HG02759 (cell line): ENCODE data around the gene TSTD1.

Experiments used
- ATAC-seq: cut with Tn5 transposase; IDR thresholded peaks from one replicate; pipeline ENCODE4 v1.9.1; 2021; ENCODE audit warnings: mild to moderate bottlenecking, moderate library complexity; ENCODE audit not compliant: unreplicated experiment

TSTD1 gene, protein sequence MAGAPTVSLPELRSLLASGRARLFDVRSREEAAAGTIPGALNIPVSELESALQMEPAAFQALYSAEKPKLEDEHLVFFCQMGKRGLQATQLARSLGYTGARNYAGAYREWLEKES

DNA sequence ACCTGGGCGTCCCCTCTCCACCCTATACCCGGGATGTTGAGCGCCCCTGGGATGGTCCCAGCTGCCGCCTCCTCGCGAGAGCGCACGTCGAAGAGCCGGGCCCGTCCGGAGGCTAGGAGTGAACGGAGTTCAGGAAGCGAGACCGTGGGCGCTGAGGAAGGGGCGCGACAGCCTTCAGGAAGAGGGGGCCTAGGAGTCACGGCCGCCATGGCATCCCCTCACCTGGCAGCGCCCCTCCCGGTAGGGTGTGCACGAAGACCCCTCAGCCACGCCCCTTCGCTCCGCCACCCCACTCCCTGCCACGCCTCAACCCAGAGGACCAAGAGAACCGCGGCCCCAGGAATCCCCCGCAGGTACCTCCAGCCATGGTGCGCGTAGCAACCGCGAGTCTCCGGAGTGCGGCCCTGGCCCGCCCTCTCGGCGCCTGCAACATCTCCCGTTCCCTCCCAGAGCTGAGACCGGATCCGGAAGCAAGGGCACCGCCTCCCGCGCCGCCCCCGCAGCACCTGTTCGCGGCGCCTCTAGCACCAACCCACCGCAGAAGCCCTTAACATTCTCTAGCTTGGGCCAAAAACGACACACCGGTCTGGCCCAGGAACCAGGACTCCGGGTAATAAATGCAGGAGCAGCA, at the start of gene TSTD1:
Gene TSTD1, minus strand, starts transcription at position 442 of the 631 bp plus-strand sequence. Its CDS starts 75 bp downstream, at position 367.
- ATAC-seq, result peak; percentile 80

DNA sequence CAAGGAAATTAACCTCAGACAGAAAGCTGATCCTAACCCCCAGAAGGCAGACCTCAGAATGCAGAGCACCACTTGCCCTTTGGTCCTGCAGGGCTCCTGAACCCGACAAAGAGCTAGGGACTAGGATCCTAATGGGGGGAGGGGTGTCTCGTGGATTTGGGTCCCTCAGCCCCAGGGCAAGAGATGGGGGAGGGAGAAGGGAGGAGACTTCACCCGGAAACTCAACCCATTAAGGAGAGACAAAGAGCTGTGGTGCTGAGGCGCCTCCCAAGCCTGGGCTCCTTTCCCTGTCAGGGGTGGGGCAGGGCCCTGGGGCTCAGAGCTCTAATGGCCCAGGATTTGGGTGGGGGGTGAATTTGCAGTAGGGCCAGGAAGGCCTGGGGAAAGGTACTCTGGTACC, 47.7 kb upstream of the TSTD1 start:
- ATAC-seq, result no peak

GRCh38 chr1:161085165-161085564, 46.4 kb upstream of the TSTD1 start:
- ATAC-seq, result no peak

- no peak for ATAC-seq
Observed at GRCh38 chr1:161084597-161084988, 45.8 kb upstream of the TSTD1 start.

- ATAC-seq, result no peak
Observed at GRCh38 chr1:161083748-161084596, 45.2 kb upstream of the TSTD1 start.

GRCh38 chr1:161082996-161083747, 44.4 kb upstream of the TSTD1 start:
- no peak for ATAC-seq

DNA sequence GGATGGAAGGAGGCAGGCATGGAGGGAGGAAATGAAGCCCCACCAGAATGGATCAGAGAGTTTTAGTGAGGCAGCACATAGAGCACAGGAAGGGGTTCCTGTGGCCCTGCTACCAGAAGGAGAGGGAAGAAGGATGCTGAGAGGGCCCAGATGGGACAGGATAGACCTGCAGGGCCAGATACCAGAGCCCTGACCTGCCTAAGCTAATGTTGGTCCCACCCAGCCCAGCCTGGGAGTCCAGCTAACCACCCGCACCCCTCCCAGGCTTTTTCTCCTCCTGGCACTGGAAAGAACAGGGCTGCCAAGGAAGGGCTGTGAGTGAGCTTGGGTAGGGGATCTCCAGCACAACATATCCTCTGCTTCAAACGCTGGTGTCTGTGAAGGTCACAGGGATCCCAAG, 43.7 kb upstream of the TSTD1 start:
- ATAC-seq, result no peak

- ATAC-seq, result no peak
Observed at GRCh38 chr1:161081519-161081918, 42.8 kb upstream of the TSTD1 start.

GRCh38 chr1:161080441-161081405, 42.0 kb upstream of the TSTD1 start:
- no peak for ATAC-seq

DNA sequence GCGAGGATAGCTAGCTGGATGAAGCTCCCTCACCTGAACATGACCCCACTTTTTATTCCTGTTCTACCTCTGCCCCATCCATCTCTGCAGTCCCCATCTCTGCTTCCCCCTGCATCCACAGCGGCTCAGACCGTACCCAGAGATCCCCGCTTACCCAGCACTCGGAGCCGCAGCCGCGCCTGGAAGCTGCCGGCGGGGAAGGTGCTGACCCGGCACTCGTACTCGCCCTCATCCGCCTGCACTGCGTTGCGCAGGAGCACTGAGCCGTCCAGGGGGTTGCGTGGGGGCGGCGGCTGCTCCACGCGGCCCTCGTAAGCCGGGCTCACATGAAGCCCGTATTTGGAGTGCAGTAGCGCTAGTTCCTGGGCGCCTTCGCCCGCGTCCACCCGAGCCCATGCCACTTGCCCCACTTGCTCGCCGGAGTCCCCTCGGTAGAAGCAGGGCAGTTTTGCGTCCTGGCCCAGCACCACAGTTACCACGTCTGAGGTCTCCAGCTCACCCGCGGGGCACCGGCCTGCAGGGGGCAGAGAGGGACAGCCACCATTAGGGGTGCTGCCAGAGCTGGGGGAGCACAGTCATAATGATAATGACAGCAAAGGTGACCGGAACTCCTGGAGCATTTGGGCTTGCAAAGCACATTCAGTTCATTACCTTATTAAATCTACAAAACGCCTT, 40.8 kb upstream of the TSTD1 start:
- ATAC-seq, result no peak

- no peak for ATAC-seq
Observed at GRCh38 chr1:161077426-161077825, 38.7 kb upstream of the TSTD1 start.

DNA sequence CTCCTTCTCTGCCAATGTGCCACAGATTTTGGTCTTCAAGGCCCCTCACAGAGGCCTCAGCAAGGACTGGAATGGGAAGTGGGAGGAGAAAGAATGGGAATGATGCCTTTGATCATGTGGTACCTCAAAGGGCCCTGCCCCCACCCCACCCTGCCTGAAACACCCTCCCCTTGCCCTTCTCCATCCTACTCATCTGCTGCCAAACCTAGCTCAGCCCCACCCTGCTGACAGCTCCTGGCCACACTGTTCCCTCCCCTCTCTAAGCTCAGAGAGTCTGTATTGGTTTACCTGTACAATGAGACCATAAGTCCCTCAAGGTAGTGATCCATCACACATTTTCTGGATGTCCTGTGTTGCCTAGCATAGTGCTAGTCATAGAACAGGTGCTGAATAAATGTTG, 37.6 kb upstream of the TSTD1 start:
- no peak for ATAC-seq

- no peak for ATAC-seq
Observed at GRCh38 chr1:161074676-161075368, 36.1 kb upstream of the TSTD1 start.

- no peak for ATAC-seq
Observed at GRCh38 chr1:161073474-161074121, 34.8 kb upstream of the TSTD1 start.

DNA sequence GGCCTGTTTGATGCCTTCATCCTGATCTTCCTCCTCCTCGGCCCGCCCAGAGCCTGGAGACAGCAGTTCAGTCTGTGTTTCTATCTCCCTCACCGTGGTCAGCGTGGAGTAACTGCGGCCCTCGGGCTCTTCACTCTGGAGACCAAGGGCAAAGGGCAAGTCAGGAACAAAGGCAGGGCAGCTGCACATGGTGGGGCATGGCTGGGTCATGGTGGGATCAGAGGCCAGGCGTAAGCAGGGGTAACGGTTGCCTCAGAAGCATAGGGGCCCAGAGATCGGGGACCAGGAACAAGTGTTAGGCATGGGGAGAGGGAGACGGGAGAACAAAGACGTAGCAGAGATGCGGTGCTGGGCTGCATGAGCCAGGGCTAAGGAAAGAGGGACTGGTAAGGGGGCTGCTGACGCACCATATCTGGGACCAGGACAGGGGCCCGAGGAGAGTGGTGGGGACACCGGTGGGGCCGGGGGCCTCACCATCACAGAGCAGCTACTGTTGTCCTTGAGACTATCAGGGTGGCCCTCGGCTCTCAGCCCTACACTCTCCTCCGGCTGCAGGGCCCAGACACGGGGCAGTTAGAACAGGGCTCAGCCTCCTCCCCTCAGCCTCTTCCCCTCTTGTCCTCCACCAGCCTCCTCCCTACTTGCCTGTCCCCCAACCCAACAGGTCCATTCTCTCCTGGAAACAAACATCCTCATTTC, 34.1 kb upstream of the TSTD1 start:
- ATAC-seq, result no peak

DNA sequence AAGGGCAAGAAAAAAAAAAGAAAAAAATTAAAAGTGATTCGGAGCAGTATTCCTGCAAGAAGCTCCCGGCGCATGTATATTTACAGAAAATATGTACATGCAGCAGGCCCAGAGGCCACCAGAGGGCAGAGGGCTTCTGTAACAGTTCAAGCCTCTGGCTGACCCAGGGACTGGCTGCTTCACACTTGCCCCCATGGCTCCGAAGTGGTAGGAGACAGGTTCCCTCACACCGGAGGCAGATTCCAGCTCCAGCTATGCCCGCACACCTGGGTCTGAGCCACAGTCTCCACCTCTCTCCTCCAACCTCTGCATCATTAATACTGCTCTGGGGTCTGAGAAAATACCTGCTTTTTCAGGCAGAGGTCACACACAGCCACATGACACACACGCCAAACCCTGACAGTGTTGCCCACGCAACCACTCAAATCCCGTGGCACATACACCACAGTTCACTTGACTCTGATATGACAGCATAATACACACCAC, 33.2 kb upstream of the TSTD1 start:
- no peak for ATAC-seq

DNA sequence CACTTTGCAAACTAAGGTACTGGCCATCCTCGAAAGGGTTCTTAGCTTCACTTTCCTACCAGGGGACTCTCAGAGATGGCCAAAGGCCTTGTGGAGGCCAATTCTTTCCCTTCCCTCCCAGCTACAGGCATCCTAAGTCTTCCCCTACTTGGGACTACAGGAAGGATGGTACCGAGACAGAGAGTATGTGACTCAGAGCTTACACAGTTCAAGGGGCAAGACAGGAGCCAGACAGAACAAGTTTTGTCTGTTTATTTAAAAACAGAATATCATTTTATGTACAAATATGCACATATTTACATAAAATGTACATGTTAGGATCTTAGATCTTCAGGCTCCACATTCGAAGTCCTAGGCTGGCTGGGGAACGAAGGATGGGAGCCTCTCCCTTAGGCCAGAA, 32.0 kb upstream of the TSTD1 start:
- ATAC-seq, result no peak

DNA sequence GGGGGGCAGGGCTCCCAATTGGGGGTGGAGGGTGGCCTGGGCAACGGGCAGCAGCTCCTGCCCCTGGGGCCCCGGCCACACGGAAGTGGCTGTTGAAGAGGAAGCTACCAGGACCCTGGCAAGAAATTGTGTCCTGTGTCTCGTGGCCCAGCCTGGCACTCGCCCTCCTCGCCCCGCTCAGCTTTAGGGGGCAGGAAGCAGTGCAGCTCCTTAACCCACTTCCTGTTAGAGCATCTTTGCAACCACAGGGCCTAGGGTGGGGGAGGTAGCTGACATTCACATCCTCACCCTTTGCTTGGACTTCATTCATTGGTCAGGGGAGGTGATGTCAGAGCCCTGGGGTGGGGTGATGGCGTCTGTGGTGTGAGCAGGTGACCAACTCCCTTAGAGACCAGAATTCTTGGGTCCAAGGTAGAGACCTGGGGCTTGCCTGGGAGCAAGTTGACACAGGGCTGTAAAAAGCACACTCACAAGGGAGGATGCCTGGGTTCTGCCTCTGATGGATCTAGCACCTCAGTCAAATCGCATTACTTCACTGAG, 31.0 kb upstream of the TSTD1 start, which contains the start of gene ARHGAP30:
Gene ARHGAP30, minus strand, starts transcription at position 161 of the 540 bp plus-strand sequence. CDS start 267 bp downstream, outside the sequence.
- peak; percentile 85 for ATAC-seq
